ENCODE measurements around the gene GRID1.

Gene GRID1

DNA sequence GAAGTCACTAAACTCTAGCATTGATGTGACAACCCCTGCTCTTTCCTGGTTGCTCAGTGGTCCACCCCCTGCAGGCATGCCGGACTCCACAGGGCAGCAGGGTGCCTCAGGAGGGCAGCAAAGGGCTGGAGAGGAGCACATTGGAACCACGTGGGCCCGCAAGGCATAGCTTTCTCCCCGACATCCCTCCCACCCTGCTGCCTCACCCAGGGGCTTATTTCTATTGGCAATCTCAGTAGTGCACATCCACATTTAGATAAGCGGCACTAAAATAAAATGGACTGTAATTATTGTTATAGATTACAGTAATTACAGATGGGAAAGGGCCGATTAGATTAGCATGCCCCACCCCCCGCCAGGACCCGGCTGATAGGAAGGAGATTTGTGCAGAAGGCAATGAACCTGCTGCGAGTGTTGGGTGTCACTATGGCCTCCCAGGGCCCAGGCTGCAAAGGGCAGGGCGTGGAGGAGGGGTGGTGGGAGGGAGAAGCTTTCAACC lies 580.1 kb downstream of the GRID1 start:
- no peak overlapping the region for H3K4me2 ChIP-seq
- TF ChIP-seq Cebpa-rat (IDR thresholded peaks at IDR 0.05), result no peak
- H3K4me3 ChIP-seq, result no peak overlapping the region
- H3K36me3 ChIP-seq, result no peaks in the 10 kb centered on the region
- H3K27ac ChIP-seq, result no peak overlapping the region
- H3K4me1 ChIP-seq, result no peaks in the 10 kb centered on the region
- no peaks in the 10 kb centered on the region for H3K27me3 ChIP-seq
- no peaks in the 10 kb centered on the region for H4K20me1 ChIP-seq
- no peaks in the 10 kb centered on the region for H3K9me3 ChIP-seq
- no peak overlapping the region for H3K9ac ChIP-seq

DNA sequence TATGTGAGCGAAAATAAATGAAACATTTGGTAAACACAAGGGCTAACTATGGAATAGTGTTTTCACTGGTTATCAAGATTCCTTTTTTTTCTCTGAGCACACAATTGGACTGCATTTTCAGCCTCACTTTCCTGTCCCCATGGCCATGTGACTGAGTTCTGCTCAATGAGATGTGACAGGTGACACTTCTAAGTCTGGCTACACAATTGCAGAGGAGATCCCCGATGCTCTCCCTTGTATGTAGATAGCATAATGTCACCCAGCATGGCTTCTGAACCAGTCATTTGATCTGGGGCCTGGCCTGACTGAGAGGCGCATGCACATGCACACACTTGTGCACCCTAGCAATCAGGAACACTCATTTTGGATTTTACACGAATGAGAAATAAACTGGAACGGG lies 581.8 kb downstream of the GRID1 start:
- no peak for TF ChIP-seq Cebpa-rat (IDR thresholded peaks at IDR 0.05)
- Histone ChIP-seq H3K9ac (no peak overlapping the region), H3K4me2 (no peak overlapping the region), H3K4me3 (no peak overlapping the region), H3K36me3 (no peaks in the 10 kb centered on the region), H4K20me1 (no peaks in the 10 kb centered on the region), H3K9me3 (no peaks in the 10 kb centered on the region), H3K27me3 (no peaks in the 10 kb centered on the region), H3K27ac (no peak overlapping the region), H3K4me1 (no peaks in the 10 kb centered on the region)

DNA sequence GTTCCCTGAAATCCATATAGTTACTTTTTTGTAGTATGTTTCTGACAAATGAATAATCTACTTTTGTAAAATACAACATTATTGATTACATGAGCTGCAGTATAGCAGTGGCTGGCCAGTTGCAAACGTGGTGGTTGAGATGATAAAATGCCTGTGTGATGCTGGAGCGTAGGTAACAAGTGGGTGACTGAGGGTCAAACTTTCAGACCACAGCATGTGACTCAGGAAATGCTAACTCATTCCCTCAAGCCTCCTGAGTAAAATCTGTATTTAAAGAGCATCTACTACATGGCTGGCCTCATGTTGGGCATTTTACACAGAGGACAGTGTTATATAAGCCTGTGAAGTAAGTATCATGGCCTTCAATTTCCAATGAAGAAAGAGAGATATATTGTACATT lies 585.2 kb downstream of the GRID1 start:
- no peak overlapping the region for H3K9ac ChIP-seq
- H3K4me3 ChIP-seq, result no peak overlapping the region
- no peak overlapping the region for H3K4me2 ChIP-seq
- no peaks in the 10 kb centered on the region for H3K9me3 ChIP-seq
- no peak overlapping the region for H3K27ac ChIP-seq
- H3K36me3 ChIP-seq, result no peaks in the 10 kb centered on the region
- H3K4me1 ChIP-seq, result no peaks in the 10 kb centered on the region
- H4K20me1 ChIP-seq, result no peaks in the 10 kb centered on the region
- TF ChIP-seq Cebpa-rat (IDR thresholded peaks at IDR 0.05), result no peak
- no peaks in the 10 kb centered on the region for H3K27me3 ChIP-seq

GRCh38 chr10:85778074-85778473 lies 588.5 kb downstream of the GRID1 start:
- no peaks in the 10 kb centered on the region for H3K4me1 ChIP-seq
- no peak overlapping the region for H3K27ac ChIP-seq
- no peak for TF ChIP-seq Cebpa-rat (IDR thresholded peaks at IDR 0.05)
- H3K36me3 ChIP-seq, result no peaks in the 10 kb centered on the region
- no peak overlapping the region for H3K4me3 ChIP-seq
- no peaks in the 10 kb centered on the region for H3K27me3 ChIP-seq
- H3K9ac ChIP-seq, result no peak overlapping the region
- H3K4me2 ChIP-seq, result no peak overlapping the region
- no peaks in the 10 kb centered on the region for H4K20me1 ChIP-seq
- no peaks in the 10 kb centered on the region for H3K9me3 ChIP-seq

DNA sequence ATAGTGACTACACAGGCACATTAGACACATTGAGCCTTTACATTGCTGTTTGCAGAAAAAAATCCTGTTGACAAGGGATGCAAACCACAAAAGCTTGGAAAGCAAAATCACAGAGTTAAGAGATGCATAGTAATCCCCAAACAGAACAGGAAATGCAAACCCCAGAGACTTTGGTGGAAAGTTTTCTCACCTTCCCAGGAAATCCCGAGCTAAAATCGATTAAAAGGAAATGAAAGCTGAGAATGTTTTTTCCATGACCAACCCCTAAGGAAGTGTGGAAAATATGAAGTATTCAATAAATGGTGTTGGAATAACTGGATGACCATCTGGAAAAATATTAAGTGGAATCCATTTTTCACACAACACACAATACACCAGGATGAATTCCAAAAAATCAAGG lies 598.7 kb downstream of the GRID1 start:
- Histone ChIP-seq H3K9ac (no peak overlapping the region), H4K20me1 (no peaks in the 10 kb centered on the region)
- TF ChIP-seq Cebpa-rat (IDR thresholded peaks at IDR 0.05), result no peak

GRCh38 chr10:85764108-85764507 lies 602.5 kb downstream of the GRID1 start:
- Histone ChIP-seq H4K20me1 (no peaks in the 10 kb centered on the region), H3K27me3 (no peaks in the 10 kb centered on the region), H3K27ac (no peak overlapping the region), H3K9me3 (peaks cover 1% of the 10 kb centered on the region; the same call in 1 of the 2 replicates), H3K36me3 (no peaks in the 10 kb centered on the region), H3K4me3 (no peak overlapping the region), H3K9ac (no peak overlapping the region), H3K4me2 (no peak overlapping the region), H3K4me1 (no peaks in the 10 kb centered on the region)
- TF ChIP-seq Cebpa-rat (IDR thresholded peaks at IDR 0.05), result no peak

More for the DNA sequence above, 598.7 kb downstream of the GRID1 start:
- H3K36me3 ChIP-seq, result no peaks in the 10 kb centered on the region
- peaks cover 6% of the 10 kb centered on the region; the same call in 1 of the 2 replicates for H3K9me3 ChIP-seq
- H3K4me1 ChIP-seq, result no peaks in the 10 kb centered on the region
- H3K4me2 ChIP-seq, result no peak overlapping the region
- H3K4me3 ChIP-seq, result no peak overlapping the region
- H3K27me3 ChIP-seq, result no peaks in the 10 kb centered on the region
- H3K27ac ChIP-seq, result no peak overlapping the region

DNA sequence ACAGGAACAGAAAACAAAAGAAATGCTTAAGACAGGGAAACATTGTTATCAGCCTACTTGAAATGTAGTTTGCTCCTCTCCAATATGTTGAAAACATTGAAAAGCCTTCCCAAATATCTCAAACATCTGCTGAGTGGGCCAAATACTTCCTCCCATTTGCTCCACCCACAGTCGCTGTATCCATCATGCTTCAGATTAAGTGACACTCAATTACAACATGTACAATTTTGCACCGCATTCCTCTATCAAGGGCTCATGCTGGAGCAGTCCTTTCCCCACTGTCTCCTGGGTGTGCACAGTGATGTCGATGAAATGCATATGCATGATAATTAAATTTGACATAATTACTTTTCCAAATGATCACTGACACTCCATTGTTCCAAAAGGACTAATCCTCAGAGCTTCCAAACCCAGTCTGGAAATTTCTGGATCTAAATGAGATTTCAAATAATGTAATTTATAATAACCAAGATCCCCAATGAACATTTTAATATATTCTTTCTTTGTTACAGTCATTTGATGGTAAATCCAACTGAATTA lies 604.6 kb downstream of the GRID1 start:
- Histone ChIP-seq H3K36me3 (no peaks in the 10 kb centered on the region), H3K9me3 (no peaks in the 10 kb centered on the region), H3K27me3 (no peaks in the 10 kb centered on the region), H4K20me1 (no peaks in the 10 kb centered on the region), H3K4me3 (no peak overlapping the region), H3K4me2 (no peak overlapping the region), H3K27ac (no peak overlapping the region), H3K9ac (no peak overlapping the region), H3K4me1 (no peaks in the 10 kb centered on the region)
- no peak for TF ChIP-seq Cebpa-rat (IDR thresholded peaks at IDR 0.05)

DNA sequence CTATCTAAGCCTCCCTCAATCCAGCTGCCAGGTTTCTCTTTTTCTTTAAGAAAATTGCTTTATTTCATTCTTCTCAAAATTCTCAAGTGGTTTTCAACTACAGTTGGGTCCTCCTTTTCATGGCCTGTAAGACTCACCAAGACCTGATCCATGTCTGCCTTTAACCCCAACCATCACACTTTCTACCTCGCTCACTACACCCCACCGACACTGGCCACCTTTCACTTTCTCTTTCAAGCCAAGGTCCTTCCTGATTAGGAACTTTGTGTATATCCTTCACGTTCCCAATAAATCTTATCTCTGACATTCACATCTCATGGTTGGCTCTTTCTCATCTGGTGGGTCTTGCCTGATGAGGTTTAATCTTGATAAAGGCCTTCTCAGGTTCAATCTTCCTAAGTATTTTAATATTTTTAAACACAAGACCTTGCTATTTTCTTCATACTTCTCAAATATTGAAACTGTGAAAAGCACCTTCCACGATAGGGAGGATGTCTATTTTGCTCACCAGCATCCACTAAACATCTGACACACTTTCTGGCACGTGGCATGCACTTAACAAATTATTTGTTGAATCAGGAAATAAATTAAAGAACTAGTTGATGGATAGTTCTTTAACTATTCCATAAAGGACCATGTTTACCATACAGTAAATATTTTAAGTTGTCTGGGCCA lies 624.8 kb downstream of the GRID1 start:
- no peak overlapping the region for H3K27ac ChIP-seq
- H3K4me3 ChIP-seq, result no peak overlapping the region
- H4K20me1 ChIP-seq, result no peaks in the 10 kb centered on the region
- no peaks in the 10 kb centered on the region for H3K27me3 ChIP-seq
- TF ChIP-seq Cebpa-rat (IDR thresholded peaks at IDR 0.05), result no peak
- H3K9me3 ChIP-seq, result no peaks in the 10 kb centered on the region
- H3K4me1 ChIP-seq, result no peaks in the 10 kb centered on the region
- peak overlapping the region; percentile 1; the same call in 1 of the 2 replicates for H3K4me2 ChIP-seq
- H3K36me3 ChIP-seq, result no peaks in the 10 kb centered on the region
- H3K9ac ChIP-seq, result no peak overlapping the region

GRCh38 chr10:85735997-85736396 lies 630.6 kb downstream of the GRID1 start:
- H3K4me1 ChIP-seq, result no peaks in the 10 kb centered on the region
- no peak overlapping the region for H3K9ac ChIP-seq
- H3K36me3 ChIP-seq, result no peaks in the 10 kb centered on the region
- no peaks in the 10 kb centered on the region for H4K20me1 ChIP-seq
- no peaks in the 10 kb centered on the region for H3K9me3 ChIP-seq
- TF ChIP-seq Cebpa-rat (IDR thresholded peaks at IDR 0.05), result no peak
- H3K27me3 ChIP-seq, result no peaks in the 10 kb centered on the region
- no peak overlapping the region for H3K27ac ChIP-seq
- no peak overlapping the region for H3K4me2 ChIP-seq
- H3K4me3 ChIP-seq, result no peak overlapping the region

- H3K4me3 ChIP-seq, result no peak overlapping the region
- H4K20me1 ChIP-seq, result no peaks in the 10 kb centered on the region
- H3K9me3 ChIP-seq, result no peaks in the 10 kb centered on the region
- H3K27me3 ChIP-seq, result no peaks in the 10 kb centered on the region
- no peak overlapping the region for H3K9ac ChIP-seq
- H3K4me1 ChIP-seq, result no peaks in the 10 kb centered on the region
- no peak overlapping the region for H3K4me2 ChIP-seq
- H3K36me3 ChIP-seq, result no peaks in the 10 kb centered on the region
- TF ChIP-seq Cebpa-rat (IDR thresholded peaks at IDR 0.05), result no peak
- no peak overlapping the region for H3K27ac ChIP-seq
These were observed 631.8 kb downstream of the GRID1 start for GRCh38 chr10:85734791-85735190.

Measured in BLaER1 (cell line).